Stimulated activated CD8-positive, alpha-beta memory T cell treated with anti-CD3 and anti-CD28 coated beads, Interleukin-7, amount 100 ng/mL, for 24 hours (primary cell): Measurements from ENCODE around the gene PIEZO1.

Source experiments
- DNase-seq: peaks from one replicate; pipeline ENCODE4 v3.0.0-alpha.2; 2020; ENCODE audit warnings: low read depth

The PIEZO1 gene

GRCh38 chr16:88754109-88754911, 30.7 kb downstream of the PIEZO1 start:
- no peak for DNase-seq

- no peak for DNase-seq
Measured at GRCh38 chr16:88753602-88754001, 31.4 kb downstream of the PIEZO1 start.

- no peak for DNase-seq
Measured at GRCh38 chr16:88753191-88753590, 31.8 kb downstream of the PIEZO1 start.

DNA sequence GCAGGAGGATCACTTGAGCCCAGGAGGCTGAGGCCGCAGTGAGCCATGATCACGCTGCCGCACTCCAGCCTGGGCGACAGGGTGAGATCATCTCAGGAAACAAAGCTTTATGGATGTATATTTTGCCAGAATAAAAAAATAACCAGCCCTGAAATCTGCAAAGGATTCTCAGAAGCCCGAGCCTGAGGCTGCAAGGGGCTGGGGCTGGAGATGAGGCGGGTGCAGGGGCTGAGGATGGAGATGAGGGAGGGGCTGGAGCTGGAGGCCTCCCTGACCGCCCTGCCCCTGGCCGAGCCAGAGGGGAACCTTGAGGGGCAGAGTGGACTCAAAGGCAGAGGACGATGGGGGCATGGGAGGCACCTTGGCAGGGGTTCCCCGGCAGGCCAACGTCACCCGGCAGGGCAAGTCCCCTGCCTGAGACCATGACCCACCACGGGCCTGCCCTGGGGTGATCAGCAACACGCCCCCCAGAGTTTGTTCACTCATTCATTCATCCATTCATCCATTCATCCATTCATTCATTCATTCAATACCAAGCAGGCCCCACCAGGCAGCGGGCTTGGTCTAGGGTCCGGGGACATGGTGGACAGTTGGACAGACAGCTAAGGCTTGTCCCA, 32.5 kb downstream of the PIEZO1 start:
- DNase-seq = no peak

- DNase-seq = no peak
Measured at GRCh38 chr16:88750854-88751253, 34.2 kb downstream of the PIEZO1 start.

GRCh38 chr16:88749358-88749757, 35.7 kb downstream of the PIEZO1 start:
- no peak for DNase-seq

DNA sequence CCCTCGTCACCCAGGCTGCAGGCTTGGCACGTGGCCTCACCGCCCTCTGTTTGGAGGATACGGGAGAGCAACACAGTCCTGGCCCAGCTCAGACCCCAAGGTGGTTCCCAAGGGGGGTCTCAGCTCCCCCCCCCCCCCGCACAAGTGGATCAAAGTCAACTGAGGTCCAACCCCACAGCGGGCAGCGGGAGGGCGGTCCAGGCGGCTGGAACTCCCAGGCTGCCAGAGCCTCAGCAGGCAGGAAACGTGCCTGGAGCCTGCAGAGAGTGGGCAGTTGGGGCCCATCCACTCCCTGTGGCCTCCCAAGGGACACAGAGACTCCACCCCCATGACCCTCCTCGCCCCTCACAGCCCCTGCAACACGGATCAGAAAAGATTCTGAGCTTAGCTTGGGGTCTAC, 36.7 kb downstream of the PIEZO1 start:
- DNase-seq = no peak

- DNase-seq = no peak
Measured at GRCh38 chr16:88747588-88748301, 37.3 kb downstream of the PIEZO1 start.

GRCh38 chr16:88746506-88746905, 38.5 kb downstream of the PIEZO1 start:
- DNase-seq = no peak

DNA sequence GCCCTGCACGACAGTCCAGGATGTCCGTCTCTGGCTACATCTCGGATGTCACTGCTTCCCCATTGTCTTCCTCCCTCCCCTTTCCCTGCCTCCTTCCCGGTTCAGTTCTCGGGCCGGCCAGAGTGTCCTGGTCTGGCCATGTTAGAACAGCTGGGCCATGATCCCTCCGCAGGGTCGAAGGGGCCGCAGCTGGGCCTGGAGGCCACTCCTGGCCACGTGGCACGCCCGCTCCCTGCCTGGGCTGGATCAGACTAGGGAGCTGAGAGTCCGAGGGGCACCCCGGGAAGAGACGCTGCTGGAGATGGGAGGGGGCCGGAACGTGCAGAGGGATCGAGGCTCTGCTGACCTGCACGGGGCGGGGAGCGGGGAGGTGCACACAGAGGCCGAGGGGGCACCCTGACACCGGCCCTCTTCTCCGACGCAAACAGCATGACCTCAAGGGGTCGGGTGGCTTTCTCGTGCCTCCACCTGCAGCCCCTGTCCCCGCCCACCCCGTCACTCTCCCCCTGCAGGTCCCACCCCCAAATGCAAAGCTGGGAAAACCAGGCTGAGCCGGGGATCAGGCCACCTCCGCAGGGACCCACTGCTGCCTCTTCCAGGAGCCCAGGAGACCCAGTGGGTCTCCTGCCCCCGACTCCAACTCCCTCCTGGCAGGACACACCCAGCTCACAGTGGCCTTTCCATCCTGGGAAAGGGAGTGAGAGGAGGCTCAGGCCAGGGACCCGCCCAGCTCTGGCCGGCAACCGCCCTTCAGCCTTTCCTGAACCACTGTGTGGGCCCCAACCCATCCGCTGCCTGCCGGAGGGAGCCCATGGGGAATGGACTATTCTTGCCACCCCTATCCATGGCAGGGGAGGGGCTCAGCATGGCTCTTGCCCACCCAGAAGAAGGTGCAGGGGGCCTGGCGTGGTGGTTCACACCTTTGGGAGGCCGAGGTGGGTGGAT, 40.2 kb downstream of the PIEZO1 start:
- no peak for DNase-seq

DNA sequence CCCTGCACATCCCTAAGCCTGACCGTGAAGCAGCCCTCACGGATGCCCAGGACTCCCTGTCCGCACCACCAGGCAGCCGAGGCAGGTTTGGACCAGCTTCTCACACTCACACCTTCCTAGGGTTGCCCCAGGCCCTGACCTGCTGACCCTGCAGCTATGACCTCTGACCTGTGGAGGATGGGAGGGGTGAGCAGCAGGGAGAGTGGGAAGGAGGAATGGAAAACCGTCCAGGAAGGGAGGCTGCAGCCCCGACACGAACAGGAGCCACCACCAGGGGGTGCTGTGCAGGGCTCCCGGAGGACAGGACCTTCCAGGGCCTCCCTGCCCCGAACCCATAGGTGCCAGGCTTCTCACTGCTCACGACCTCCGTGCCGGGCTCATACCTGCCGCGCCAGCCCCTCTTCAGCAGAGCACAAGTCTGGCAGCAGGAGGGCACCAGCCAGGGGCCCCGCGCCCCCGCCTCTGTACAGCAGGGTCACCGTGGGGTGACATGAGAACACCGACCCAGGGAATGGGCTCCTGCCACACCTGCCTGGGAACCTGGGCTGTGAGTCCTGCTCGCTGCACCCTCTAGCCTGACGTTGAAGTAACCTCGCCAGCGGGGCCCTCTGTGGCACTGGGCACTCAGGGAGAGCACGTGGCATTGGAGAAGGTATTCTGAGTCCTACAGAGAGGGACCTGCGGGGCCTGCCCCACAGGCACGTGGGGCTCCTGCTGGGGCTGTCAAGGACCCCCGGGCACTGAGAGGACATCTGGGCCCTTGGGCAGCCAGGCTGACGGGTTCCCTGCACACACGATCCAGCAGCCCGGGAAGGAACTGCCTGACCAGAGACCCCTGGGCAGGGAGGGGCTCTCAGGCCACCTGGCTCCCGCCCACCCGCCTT, 41.1 kb downstream of the PIEZO1 start:
- peak; percentile 55 for DNase-seq

DNA sequence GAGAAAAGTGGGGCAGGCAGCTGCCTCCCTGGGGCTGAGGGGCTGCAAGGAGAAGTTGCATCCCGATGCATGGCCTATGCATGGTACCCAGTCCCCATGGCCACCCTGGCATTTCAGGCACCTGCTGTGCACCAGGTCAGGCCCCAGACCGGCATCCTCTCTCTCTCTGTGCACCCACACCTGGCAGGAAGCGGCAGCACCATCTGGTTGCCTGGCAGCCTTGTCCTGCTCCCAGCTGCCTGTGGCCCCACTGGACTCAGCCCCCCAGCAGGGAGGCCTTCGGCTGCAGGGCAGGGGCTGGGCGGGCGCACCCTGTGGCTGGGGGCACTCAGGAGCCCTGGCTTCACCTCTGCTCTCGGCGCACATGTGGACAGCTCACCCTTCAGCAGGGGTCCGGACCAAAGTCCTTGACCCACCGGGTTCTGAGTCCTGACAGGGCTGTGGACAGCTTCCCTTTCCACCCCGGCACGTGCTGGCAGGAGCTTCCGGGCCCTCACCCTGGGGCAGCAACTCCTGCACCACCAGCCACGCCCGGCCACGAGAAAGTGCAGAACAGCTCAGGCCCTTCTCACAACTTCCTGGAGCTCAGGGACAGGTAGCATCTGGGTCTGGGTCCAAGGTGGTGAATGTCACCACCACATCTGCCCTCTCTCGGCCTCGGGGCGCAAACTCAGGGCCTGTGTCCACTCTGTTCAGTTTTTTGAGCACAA, 42.0 kb downstream of the PIEZO1 start:
- DNase-seq = no peak

DNA sequence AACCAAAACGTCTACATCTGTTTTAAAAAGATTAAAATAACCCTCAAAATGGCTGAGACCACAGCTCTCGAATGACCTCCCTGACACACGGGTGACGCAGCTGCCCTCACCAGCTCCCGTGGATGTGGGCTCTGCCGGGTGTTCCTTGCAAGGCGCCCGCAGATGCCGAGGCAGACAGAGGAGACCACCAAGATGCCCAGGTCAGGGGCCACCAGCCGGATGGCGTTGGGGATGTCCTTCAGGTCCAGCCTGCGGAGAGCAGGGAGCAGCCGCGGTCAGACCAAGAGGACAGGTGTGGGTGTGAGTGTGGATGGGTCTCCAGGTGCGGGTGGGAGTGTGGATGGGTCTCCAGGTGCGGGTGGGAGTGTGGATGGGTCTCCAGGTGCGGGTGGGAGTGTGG, 43.7 kb downstream of the PIEZO1 start:
- no peak for DNase-seq

- DNase-seq = no peak
Measured at GRCh38 chr16:88740727-88741055, 44.3 kb downstream of the PIEZO1 start.

- no peak for DNase-seq
Measured at GRCh38 chr16:88739977-88740726, 44.9 kb downstream of the PIEZO1 start.

DNA sequence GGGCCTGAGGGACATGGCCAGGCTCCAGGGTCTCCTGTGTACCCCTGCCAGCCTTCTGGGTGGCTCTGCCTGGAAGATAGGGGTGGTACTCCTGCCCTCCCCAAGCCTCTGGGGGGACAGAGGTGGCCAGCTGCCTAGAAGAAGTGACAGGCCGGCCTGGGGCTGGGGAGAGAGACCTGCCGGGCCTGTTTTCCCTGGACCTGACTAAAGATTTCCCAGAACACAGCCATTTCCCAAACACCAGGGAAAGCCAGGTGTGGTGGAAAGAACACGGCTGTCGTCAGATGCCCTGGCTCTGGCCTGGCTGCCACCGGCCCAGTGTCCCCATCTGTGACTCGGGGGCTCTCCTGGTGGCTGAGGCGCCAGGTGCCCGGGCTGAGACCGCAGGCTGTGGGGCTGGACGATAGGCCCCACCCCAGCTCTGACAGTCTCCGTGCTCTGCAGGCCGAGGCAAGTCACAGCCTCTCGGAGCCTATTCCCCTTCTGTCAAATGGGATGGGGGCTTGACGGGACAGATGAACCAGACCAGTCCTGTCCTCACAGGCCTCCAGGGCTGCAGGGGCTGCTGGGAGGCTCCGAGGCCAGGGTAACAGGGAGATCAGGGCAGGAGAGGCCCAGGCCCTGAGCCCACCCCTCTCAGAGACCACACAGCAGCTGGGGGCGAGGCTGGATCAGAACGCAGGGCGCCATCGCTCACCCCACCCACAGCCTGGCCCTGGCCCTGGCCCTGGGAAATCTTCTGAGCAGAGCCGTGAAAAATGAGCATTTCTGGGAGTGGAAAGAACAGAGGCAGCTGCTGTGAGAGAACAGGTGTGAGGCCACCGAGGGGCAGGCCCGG, 45.7 kb downstream of the PIEZO1 start:
- no peak for DNase-seq

GRCh38 chr16:88738151-88739084, 46.6 kb downstream of the PIEZO1 start:
- DNase-seq = no peak
